H1 (cell line): ENCODE data around the gene DEGS2.

Experiments used
- BRCA1 ChIP-seq: IDR thresholded peaks from 2 replicates; pipeline ENCODE4 v1.6.1; 2012; ENCODE audit warnings: low read depth, low read length, improper control_type of control experiment
- CEBPB ChIP-seq: IDR thresholded peaks from 2 replicates; pipeline ENCODE4 v1.6.1; 2012; ENCODE audit warnings: low read depth, low read length
- CHD2 ChIP-seq: IDR thresholded peaks from 2 replicates; pipeline ENCODE4 v1.6.1; 2012; ENCODE audit warnings: low read length, improper control_type of control experiment
- FOSL1 ChIP-seq: IDR thresholded peaks from 2 replicates; pipeline ENCODE4 v1.6.1; 2011; ENCODE audit warnings: mild to moderate bottlenecking, low read depth, low read length, moderate library complexity; ENCODE audit not compliant: insufficient read depth
- POLR2A ChIP-seq, 2 experiments: IDR thresholded peaks; 1 replicate in 1 of 2; 2 replicates in 1 of 2; pipeline ENCODE4 v1.6.1; 2011; ENCODE audit warnings: low read depth in 2 of 2, low read length in 2 of 2, mild to moderate bottlenecking in 2 of 2; ENCODE audit errors: control extremely low read depth in 1 of 2
- POLR2AphosphoS5 ChIP-seq: IDR thresholded peaks from 2 replicates; pipeline ENCODE4 v1.6.1; 2011; ENCODE audit warnings: low read depth, low read length
- RNF2 ChIP-seq: fragments of 200-900, 300-1000 bp; sonication (generic); IDR thresholded peaks from 2 replicates; pipeline ENCODE4 v1.7.1; 2016; ENCODE audit warnings: borderline replicate concordance, low read depth, mild to moderate bottlenecking, antibody characterized with exemption, low read length; ENCODE audit not compliant: poor library complexity, severe bottlenecking; ENCODE audit errors: missing control alignments
- SUZ12 ChIP-seq: fragments of 200-600 bp; sonication (generic); IDR thresholded peaks from 2 replicates; pipeline ENCODE4 v1.6.1; 2012; ENCODE audit warnings: mild to moderate bottlenecking, inconsistent platforms, low read length, moderate library complexity, mixed read lengths
- ZNF274 ChIP-seq: IDR thresholded peaks from 2 replicates; pipeline ENCODE4 v1.7.0; 2012; ENCODE audit warnings: low read length, borderline replicate concordance; ENCODE audit errors: extremely low read depth
- TF ChIP-seq, protein P1 (sequence below), 3 experiments: IDR thresholded peaks; 1 replicate in 2 of 3; 2 replicates in 1 of 3; pipeline versions ENCODE4 v1.5.1 to v1.6.1; 2011; ENCODE audit warnings: low read length in 3 of 3, mild to moderate bottlenecking in 3 of 3, inconsistent platforms in 2 of 3, low read depth in 1 of 3, moderate library complexity in 1 of 3; ENCODE audit not compliant: insufficient read depth in 1 of 3; ENCODE audit errors: control extremely low read depth in 1 of 3
- TF ChIP-seq, protein P2 (sequence below): IDR thresholded peaks from 2 replicates; pipeline ENCODE4 v1.6.1; 2012; ENCODE audit warnings: low read length, inconsistent platforms

DNA sequence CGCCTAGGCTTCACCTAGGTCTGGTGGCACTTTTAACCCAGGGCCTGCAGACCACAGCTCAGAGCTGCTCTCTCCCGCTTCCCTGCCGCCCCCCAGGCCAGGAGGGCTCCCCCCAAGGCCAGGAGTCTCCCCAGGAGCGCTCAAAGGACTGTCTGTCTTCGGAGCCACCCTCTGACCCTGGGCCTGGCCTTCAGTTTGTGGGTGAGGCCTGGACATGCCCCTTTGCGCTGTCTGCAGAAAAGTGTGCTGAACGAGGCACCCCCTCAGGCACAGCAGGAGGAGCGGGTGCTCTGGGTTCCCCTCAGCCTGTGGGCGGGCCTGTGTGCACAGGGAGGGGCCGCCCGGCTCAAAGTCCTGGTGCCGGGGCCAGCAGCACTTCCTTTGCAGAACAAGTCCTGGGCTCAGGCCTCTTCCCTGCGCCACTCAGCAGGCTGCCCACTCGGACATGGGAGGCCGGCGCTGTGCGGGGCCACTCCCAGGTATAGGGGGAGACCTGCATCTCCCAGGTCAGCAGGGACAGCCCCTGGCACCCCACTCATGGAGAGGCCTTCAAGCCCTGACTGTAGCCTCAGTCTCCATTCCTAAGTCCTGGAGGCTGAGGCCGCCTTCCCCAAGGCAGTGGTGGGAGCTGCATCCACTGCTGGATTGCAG is 14.3 kb downstream of the DEGS2 start:
- TF ChIP-seq, protein P1, sequence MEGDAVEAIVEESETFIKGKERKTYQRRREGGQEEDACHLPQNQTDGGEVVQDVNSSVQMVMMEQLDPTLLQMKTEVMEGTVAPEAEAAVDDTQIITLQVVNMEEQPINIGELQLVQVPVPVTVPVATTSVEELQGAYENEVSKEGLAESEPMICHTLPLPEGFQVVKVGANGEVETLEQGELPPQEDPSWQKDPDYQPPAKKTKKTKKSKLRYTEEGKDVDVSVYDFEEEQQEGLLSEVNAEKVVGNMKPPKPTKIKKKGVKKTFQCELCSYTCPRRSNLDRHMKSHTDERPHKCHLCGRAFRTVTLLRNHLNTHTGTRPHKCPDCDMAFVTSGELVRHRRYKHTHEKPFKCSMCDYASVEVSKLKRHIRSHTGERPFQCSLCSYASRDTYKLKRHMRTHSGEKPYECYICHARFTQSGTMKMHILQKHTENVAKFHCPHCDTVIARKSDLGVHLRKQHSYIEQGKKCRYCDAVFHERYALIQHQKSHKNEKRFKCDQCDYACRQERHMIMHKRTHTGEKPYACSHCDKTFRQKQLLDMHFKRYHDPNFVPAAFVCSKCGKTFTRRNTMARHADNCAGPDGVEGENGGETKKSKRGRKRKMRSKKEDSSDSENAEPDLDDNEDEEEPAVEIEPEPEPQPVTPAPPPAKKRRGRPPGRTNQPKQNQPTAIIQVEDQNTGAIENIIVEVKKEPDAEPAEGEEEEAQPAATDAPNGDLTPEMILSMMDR (IDR thresholded peaks at IDR 0.05; ENCODE audit: control extremely low read depth in 1 of 3, insufficient read depth in 1 of 3, low read depth in 1 of 3, low read length in 3 of 3) = no peak
- TF ChIP-seq, protein P2, sequence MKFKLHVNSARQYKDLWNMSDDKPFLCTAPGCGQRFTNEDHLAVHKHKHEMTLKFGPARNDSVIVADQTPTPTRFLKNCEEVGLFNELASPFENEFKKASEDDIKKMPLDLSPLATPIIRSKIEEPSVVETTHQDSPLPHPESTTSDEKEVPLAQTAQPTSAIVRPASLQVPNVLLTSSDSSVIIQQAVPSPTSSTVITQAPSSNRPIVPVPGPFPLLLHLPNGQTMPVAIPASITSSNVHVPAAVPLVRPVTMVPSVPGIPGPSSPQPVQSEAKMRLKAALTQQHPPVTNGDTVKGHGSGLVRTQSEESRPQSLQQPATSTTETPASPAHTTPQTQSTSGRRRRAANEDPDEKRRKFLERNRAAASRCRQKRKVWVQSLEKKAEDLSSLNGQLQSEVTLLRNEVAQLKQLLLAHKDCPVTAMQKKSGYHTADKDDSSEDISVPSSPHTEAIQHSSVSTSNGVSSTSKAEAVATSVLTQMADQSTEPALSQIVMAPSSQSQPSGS = no peak
- no peak for TF ChIP-seq FOSL1
- no peak for TF ChIP-seq RNF2
- TF ChIP-seq POLR2AphosphoS5 = no peak
- TF ChIP-seq BRCA1 = no peak
- no peak for TF ChIP-seq ZNF274
- TF ChIP-seq CEBPB = no peak
- TF ChIP-seq CHD2 = no peak
- TF ChIP-seq POLR2A (IDR thresholded peaks at IDR 0.05; ENCODE audit: control extremely low read depth in 1 of 2, low read depth in 2 of 2, low read length in 2 of 2) = no peak
- no peak for TF ChIP-seq SUZ12
